GM23338 (cell line): Measurements from ENCODE around the gene SFXN5. TPM values are rescaled to one million over a fixed set of nuclear protein-coding genes. Genes with fewer than 3 reads are reported as not detected.

ENCODE experiments used
- ATAC-seq: fragments of 200-7000 bp; cut with Tn5 transposase; 3 replicates; pipeline ENCODE4 v1.9.1; 2020
- DNase-seq: peaks from one replicate; pipeline ENCODE4 v3.0.0-alpha.2; 2015; ENCODE audit warnings: low spot score
- H2AFZ ChIP-seq: fragments of 200-600 bp; sonication (generic); 2 replicates; pipeline ENCODE4 v1.8.0; 2016; ENCODE audit warnings: antibody characterized with exemption, mild to moderate bottlenecking, moderate library complexity
- H3F3A ChIP-seq: fragments of 200-600 bp; sonication (generic); replicated peaks from 2 replicates; pipeline ENCODE4 v1.8.0; 2017; ENCODE audit warnings: antibody characterized with exemption, mixed run types, low read depth
- H3K27ac ChIP-seq: fragments of 200-600 bp; sonication (generic); 2 replicates; pipeline ENCODE4 v1.6.1; 2016; ENCODE audit warnings: low read depth
- H3K27me3 ChIP-seq: fragments of 200-600 bp; sonication (generic); 2 replicates; pipeline ENCODE4 v1.8.0; 2016; ENCODE audit warnings: mild to moderate bottlenecking, mixed run types, moderate library complexity; ENCODE audit not compliant: insufficient read depth
- H3K36me3 ChIP-seq: fragments of 200-600 bp; sonication (generic); 2 replicates; pipeline ENCODE4 v1.8.0; 2016; ENCODE audit warnings: mild to moderate bottlenecking; ENCODE audit not compliant: insufficient read depth
- H3K4me1 ChIP-seq: fragments of 200-600 bp; sonication (generic); 2 replicates; pipeline ENCODE4 v1.8.0; 2016; ENCODE audit warnings: mild to moderate bottlenecking, moderate library complexity; ENCODE audit not compliant: insufficient read depth
- H3K4me2 ChIP-seq: fragments of 200-600 bp; sonication (generic); 2 replicates; pipeline ENCODE4 v1.7.1; 2017; ENCODE audit warnings: mixed run types
- H3K4me3 ChIP-seq: fragments of 200-600 bp; sonication (generic); 2 replicates; pipeline ENCODE4 v1.6.1; 2016; ENCODE audit warnings: mixed run types
- H3K79me2 ChIP-seq: fragments of 200-600 bp; sonication (generic); replicated peaks from 2 replicates; pipeline ENCODE4 v1.8.0; 2017; ENCODE audit warnings: mild to moderate bottlenecking; ENCODE audit not compliant: insufficient read depth
- H3K9me2 ChIP-seq: fragments of 200-600 bp; sonication (generic); 2 replicates; pipeline ENCODE4 v1.8.0; 2017; ENCODE audit not compliant: insufficient read depth
- H4K20me1 ChIP-seq: fragments of 200-600 bp; sonication (generic); replicated peaks from 2 replicates; pipeline ENCODE4 v1.8.0; 2017; ENCODE audit warnings: mild to moderate bottlenecking; ENCODE audit not compliant: insufficient read depth
- H3K27ac Mint-ChIP-seq: 2 replicates; pipeline ENCODE4 v1.8.0; 2020; ENCODE audit warnings: inconsistent platforms, mild to moderate bottlenecking, moderate library complexity, mixed read lengths
- H3K27me3 Mint-ChIP-seq: 3 replicates; pipeline ENCODE4 v1.8.0; 2022; ENCODE audit warnings: low read depth, mild to moderate bottlenecking, moderate library complexity, mixed read lengths, inconsistent platforms; ENCODE audit not compliant: insufficient read depth, poor library complexity
- H3K36me3 Mint-ChIP-seq: 3 replicates; pipeline ENCODE4 v1.8.0; 2021; ENCODE audit warnings: low read depth, mild to moderate bottlenecking, inconsistent platforms, moderate library complexity, mixed read lengths
- H3K4me1 Mint-ChIP-seq: 3 replicates; pipeline ENCODE4 v1.8.0; 2020; ENCODE audit warnings: mild to moderate bottlenecking, inconsistent platforms, mixed read lengths
- H3K4me3 Mint-ChIP-seq: 3 replicates; pipeline ENCODE4 v1.8.0; 2021; ENCODE audit warnings: moderate library complexity, mild to moderate bottlenecking, inconsistent platforms, mixed read lengths
- H3K9me3 Mint-ChIP-seq: 3 replicates; pipeline ENCODE4 v1.8.0; 2020; ENCODE audit warnings: moderate library complexity, mild to moderate bottlenecking, inconsistent platforms, mixed read lengths
- CREB1 ChIP-seq: fragments of 250-450 bp; sonication (Bioruptor Pico); IDR thresholded peaks from 2 replicates; pipeline ENCODE4 v1.5.0; 2020; ENCODE audit warnings: low read depth, mild to moderate bottlenecking, moderate library complexity
- EZH2 ChIP-seq: fragments of 200-600 bp; sonication (generic); IDR thresholded peaks from one replicate; pipeline ENCODE4 v1.8.0; 2017; ENCODE audit warnings: antibody characterized with exemption, mild to moderate bottlenecking, low read depth; ENCODE audit not compliant: unreplicated experiment
- EZH2phosphoT487 ChIP-seq: fragments of 200-600 bp; sonication (generic); IDR thresholded peaks from one replicate; pipeline ENCODE4 v1.8.1; 2018; ENCODE audit warnings: antibody characterized with exemption; ENCODE audit not compliant: unreplicated experiment
- JUNB ChIP-seq: IDR thresholded peaks from one replicate; pipeline ENCODE4 v1.6.1; 2016; ENCODE audit warnings: antibody characterized with exemption; ENCODE audit not compliant: unreplicated experiment
- NANOG ChIP-seq: IDR thresholded peaks from 2 replicates; pipeline ENCODE4 v1.6.1; 2016; ENCODE audit warnings: antibody characterized with exemption, borderline replicate concordance
- POLR2AphosphoS5 ChIP-seq: IDR thresholded peaks from 2 replicates; pipeline ENCODE4 v1.6.1; 2016; ENCODE audit warnings: antibody characterized with exemption, low read depth
- STAT1 ChIP-seq: IDR thresholded peaks from one replicate; pipeline ENCODE4 v1.6.1; 2016; ENCODE audit warnings: antibody characterized with exemption; ENCODE audit not compliant: unreplicated experiment
- ZNF114 ChIP-seq: fragments of 250-450 bp; sonication (Bioruptor Pico); IDR thresholded peaks from 2 replicates; pipeline ENCODE4 v1.5.0; 2020; ENCODE audit warnings: mild to moderate bottlenecking, moderate library complexity
- ZNF331 ChIP-seq: fragments of 250-450 bp; sonication (Bioruptor Pico); IDR thresholded peaks from 2 replicates; pipeline ENCODE4 v1.5.0; 2020; ENCODE audit warnings: low read depth, mild to moderate bottlenecking, moderate library complexity
- ZNF462 ChIP-seq: fragments of 250-450 bp; sonication (Bioruptor Pico); IDR thresholded peaks from 2 replicates; pipeline ENCODE4 v1.5.0; 2020; ENCODE audit warnings: mild to moderate bottlenecking, moderate library complexity
- polyA plus RNA-seq: library from polyadenylated mRNA; unstranded; fragments of >200 nt; fragmentation: Nextera tagmentation; extraction: Ambion mirVana; gene quantifications from 2 replicates; pipeline ENCODE4 v1.2.1, GENCODE V29; 2016
- total RNA-seq: library from RNA; depleted of rRNA; stranded (reverse); fragments of >200 nt; shearing (Covaris generic); gene quantifications from 2 replicates; pipeline ENCODE4 v1.2.3, GENCODE V29; 2014
- TF ChIP-seq, protein P1 (sequence below): IDR thresholded peaks from 2 replicates; pipeline ENCODE4 v1.6.1; 2016; ENCODE audit warnings: antibody characterized with exemption
- TF ChIP-seq, protein P2 (sequence below), 2 experiments: fragments of 200-600 bp in 1 of 2; sonication (generic) in 1 of 2; conservative IDR thresholded peaks; 2 replicates each; pipeline versions ENCODE4 v1.5.1 to v1.6.1; 2016 to 2017; ENCODE audit warnings: antibody characterized with exemption in 2 of 2, low read depth in 2 of 2, mild to moderate bottlenecking in 2 of 2, moderate library complexity in 1 of 2
- TF ChIP-seq, protein P3 (sequence below): IDR thresholded peaks from one replicate; pipeline ENCODE4 v1.6.1; 2018; ENCODE audit warnings: antibody characterized with exemption; ENCODE audit not compliant: unreplicated experiment

Gene SFXN5
- total and polyA plus RNA-seq, 2 experiments from 2014 or later, result 23.6 to 25.8 TPM

- Mint-ChIP-seq H3K27ac (no peak overlapping the region), H3K36me3 (peaks cover 7% of the 10 kb centered on the region; the same call in 2 of the 3 replicates), H3K27me3 (peaks cover 4% of the 10 kb centered on the region), H3K4me3 (no peak overlapping the region), H3K9me3 (peaks cover 2% of the 10 kb centered on the region; the same call in 1 of the 3 replicates), H3K4me1 (peaks cover 52% of the 10 kb centered on the region)
- Histone ChIP-seq H3K9me2 (no peaks in the 10 kb centered on the region), H3K27me3 (no peaks in the 10 kb centered on the region), H2AFZ (no peak overlapping the region), H3K27ac (no peak overlapping the region), H3K4me1 (peaks cover 25% of the 10 kb centered on the region), H3K4me3 (no peak overlapping the region), H3K79me2 (peaks cover 25% of the 10 kb centered on the region), H3K36me3 (no peaks in the 10 kb centered on the region), H3F3A (no peaks in the 10 kb centered on the region), H3K4me2 (no peak overlapping the region), H4K20me1 (peaks cover 24% of the 10 kb centered on the region)
- DNase-seq, result no peak
- TF ChIP-seq, protein P1, sequence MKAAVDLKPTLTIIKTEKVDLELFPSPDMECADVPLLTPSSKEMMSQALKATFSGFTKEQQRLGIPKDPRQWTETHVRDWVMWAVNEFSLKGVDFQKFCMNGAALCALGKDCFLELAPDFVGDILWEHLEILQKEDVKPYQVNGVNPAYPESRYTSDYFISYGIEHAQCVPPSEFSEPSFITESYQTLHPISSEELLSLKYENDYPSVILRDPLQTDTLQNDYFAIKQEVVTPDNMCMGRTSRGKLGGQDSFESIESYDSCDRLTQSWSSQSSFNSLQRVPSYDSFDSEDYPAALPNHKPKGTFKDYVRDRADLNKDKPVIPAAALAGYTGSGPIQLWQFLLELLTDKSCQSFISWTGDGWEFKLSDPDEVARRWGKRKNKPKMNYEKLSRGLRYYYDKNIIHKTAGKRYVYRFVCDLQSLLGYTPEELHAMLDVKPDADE, result no peak
- TF ChIP-seq ZNF462 (CRISPR knock-in tag), result no peak
- no peak for TF ChIP-seq EZH2phosphoT487
- no peak for TF ChIP-seq NANOG
- TF ChIP-seq STAT1, result no peak
- TF ChIP-seq POLR2AphosphoS5, result no peak
- TF ChIP-seq EZH2, result no peak
- no peak for TF ChIP-seq ZNF331
- TF ChIP-seq JUNB, result no peak
- no peak for TF ChIP-seq CREB1 (CRISPR knock-in tag)
- TF ChIP-seq, protein P2, sequence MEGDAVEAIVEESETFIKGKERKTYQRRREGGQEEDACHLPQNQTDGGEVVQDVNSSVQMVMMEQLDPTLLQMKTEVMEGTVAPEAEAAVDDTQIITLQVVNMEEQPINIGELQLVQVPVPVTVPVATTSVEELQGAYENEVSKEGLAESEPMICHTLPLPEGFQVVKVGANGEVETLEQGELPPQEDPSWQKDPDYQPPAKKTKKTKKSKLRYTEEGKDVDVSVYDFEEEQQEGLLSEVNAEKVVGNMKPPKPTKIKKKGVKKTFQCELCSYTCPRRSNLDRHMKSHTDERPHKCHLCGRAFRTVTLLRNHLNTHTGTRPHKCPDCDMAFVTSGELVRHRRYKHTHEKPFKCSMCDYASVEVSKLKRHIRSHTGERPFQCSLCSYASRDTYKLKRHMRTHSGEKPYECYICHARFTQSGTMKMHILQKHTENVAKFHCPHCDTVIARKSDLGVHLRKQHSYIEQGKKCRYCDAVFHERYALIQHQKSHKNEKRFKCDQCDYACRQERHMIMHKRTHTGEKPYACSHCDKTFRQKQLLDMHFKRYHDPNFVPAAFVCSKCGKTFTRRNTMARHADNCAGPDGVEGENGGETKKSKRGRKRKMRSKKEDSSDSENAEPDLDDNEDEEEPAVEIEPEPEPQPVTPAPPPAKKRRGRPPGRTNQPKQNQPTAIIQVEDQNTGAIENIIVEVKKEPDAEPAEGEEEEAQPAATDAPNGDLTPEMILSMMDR (conservative IDR thresholded peaks at IDR 0.05; ENCODE audit: low read depth in 2 of 2), result no peak
- TF ChIP-seq ZNF114 (CRISPR knock-in tag), result no peak
- TF ChIP-seq, protein P3, sequence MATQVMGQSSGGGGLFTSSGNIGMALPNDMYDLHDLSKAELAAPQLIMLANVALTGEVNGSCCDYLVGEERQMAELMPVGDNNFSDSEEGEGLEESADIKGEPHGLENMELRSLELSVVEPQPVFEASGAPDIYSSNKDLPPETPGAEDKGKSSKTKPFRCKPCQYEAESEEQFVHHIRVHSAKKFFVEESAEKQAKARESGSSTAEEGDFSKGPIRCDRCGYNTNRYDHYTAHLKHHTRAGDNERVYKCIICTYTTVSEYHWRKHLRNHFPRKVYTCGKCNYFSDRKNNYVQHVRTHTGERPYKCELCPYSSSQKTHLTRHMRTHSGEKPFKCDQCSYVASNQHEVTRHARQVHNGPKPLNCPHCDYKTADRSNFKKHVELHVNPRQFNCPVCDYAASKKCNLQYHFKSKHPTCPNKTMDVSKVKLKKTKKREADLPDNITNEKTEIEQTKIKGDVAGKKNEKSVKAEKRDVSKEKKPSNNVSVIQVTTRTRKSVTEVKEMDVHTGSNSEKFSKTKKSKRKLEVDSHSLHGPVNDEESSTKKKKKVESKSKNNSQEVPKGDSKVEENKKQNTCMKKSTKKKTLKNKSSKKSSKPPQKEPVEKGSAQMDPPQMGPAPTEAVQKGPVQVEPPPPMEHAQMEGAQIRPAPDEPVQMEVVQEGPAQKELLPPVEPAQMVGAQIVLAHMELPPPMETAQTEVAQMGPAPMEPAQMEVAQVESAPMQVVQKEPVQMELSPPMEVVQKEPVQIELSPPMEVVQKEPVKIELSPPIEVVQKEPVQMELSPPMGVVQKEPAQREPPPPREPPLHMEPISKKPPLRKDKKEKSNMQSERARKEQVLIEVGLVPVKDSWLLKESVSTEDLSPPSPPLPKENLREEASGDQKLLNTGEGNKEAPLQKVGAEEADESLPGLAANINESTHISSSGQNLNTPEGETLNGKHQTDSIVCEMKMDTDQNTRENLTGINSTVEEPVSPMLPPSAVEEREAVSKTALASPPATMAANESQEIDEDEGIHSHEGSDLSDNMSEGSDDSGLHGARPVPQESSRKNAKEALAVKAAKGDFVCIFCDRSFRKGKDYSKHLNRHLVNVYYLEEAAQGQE, result no peak
- no peak for ATAC-seq
Observed at GRCh38 chr2:73105511-73105971, 34.0 kb upstream of the SFXN5 start.
